HFF-Myc (cell line): Measurements from ENCODE around the gene MAST1.
"Not testable (repeated sequence)": the region's sequence is repeated elsewhere in the genome, so short reads cannot be mapped to it uniquely, and the experiment has no call there.

Experiments
- DNase-seq: peaks from one replicate; pipeline ENCODE4 v3.0.0-alpha.2; 2011; ENCODE audit warnings: low read depth; ENCODE audit errors: extremely low read depth
- H3K4me3 ChIP-seq: replicated peaks from 2 replicates; pipeline ENCODE4 v1.5.1; 2011; ENCODE audit warnings: low read depth, mild to moderate bottlenecking, control low read depth, low read length
- TF ChIP-seq, protein P1 (sequence below): IDR thresholded peaks from 2 replicates; pipeline ENCODE4 v1.5.1; 2012; ENCODE audit warnings: mild to moderate bottlenecking, low read depth, low read length, control low read depth; ENCODE audit errors: missing control alignments

The MAST1 gene

DNA sequence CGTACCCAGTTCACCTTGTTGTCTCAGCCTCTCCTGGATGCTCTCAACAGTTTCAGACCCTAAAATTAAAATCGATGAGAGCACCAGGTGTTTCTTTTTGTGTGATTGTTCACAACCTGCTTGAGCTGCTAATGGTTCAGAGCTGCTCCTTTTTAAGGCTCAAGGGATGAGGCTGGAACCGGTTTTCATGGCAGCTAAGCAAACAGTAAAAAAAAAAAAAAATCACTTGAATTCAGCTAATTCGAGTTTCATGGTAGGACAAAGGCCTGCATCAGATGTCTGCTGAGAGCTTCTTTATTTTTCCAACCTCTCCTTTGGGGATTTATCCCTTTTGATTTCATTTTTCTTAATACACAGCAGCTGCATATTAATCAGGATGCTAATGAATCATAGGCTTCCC is 74.3 kb downstream of the MAST1 start:
- TF ChIP-seq, protein P1, sequence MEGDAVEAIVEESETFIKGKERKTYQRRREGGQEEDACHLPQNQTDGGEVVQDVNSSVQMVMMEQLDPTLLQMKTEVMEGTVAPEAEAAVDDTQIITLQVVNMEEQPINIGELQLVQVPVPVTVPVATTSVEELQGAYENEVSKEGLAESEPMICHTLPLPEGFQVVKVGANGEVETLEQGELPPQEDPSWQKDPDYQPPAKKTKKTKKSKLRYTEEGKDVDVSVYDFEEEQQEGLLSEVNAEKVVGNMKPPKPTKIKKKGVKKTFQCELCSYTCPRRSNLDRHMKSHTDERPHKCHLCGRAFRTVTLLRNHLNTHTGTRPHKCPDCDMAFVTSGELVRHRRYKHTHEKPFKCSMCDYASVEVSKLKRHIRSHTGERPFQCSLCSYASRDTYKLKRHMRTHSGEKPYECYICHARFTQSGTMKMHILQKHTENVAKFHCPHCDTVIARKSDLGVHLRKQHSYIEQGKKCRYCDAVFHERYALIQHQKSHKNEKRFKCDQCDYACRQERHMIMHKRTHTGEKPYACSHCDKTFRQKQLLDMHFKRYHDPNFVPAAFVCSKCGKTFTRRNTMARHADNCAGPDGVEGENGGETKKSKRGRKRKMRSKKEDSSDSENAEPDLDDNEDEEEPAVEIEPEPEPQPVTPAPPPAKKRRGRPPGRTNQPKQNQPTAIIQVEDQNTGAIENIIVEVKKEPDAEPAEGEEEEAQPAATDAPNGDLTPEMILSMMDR, result no peak
- no peak overlapping the region for H3K4me3 ChIP-seq
- no peak for DNase-seq

DNA sequence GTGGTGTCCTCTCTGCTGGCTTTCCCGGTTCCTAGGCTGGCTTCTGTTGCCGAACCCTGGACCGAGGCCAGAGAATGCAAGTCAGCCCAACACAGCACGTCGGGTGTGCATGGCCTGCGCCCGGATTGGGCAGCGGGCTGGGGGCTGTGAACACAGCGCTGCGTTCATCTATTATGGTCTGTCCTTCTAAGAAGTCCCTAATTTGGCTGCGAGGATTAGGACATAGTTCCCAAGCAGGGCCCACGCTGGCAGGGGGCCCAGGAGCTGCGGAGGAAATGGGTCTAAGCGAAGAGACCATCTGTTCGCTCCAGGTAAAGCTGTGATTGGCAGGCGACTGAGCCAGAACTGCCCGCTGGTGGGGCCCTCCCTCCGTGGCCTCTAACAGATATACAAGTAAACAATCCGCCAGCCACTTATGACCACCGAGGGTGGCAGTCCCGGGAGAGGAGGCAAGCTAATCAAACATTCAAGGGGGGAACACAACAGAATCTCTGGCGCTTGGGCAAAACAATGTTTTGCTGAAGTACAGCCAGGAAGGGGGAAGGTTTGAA is 74.8 kb downstream of the MAST1 start:
- no peak for DNase-seq
- H3K4me3 ChIP-seq, result no peak overlapping the region
- TF ChIP-seq, protein P1, result no peak

DNA sequence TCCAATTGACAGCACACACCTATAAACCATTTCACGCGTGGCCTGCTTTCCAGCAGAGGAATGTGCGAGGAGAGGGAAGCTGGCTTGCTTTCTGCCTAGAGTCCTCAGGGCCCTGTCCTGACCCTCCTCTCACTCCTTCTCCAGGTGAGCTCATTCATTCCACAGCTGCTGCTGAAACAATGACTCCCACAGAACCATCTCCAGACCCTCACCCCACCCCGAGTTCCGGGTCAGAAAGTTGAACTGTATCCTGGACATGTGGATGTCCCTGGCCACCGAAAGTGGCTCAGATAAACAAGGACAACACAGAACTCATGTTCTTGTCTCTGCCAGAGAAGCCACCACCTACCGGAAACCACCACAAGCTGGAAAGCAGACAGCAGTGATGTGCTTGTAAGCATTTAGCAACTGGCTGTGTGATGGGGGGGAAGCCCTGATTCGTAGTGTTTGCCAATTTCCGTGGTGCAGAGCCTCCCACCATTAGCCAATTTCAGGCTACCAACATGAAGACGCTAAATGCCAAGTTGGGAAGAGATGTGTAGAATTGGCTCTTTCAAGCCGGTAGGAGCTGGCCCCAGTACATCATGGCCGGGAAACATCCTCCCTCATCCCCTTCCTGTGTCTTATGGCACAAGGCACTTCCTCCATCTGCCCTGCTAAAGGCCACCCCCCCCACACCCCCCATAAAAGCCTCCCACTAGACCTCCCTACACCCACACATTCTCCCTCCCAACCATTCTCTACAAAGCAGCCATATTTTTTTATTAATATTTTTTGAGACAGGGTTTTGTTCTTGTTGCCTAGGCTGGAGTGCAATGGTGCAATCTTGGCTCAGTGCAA is 75.8 kb downstream of the MAST1 start:
- TF ChIP-seq, protein P1, result no peak
- DNase-seq, result no peak
- no peak overlapping the region for H3K4me3 ChIP-seq

DNA sequence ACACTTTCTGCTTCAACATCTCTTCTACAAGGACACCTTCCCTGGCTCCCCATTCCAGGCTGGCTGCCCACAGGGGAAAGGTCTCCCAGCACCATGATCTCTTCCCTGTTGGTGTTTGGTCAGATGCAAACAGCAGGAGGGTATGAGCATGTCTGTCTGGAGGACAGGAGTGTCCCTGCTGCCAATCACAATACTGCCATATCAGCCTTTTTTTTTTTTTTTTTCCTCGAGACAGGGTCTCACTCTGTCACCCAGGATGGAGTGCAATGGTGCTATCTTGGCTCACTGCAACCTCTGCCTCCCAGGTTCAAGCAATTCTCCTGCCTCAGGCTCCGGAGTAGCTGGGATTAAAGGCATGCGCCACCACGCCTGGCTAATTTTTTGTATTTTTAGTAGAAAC is 77.5 kb downstream of the MAST1 start:
- not testable (repeated sequence) for H3K4me3 ChIP-seq, DNase-seq

DNA sequence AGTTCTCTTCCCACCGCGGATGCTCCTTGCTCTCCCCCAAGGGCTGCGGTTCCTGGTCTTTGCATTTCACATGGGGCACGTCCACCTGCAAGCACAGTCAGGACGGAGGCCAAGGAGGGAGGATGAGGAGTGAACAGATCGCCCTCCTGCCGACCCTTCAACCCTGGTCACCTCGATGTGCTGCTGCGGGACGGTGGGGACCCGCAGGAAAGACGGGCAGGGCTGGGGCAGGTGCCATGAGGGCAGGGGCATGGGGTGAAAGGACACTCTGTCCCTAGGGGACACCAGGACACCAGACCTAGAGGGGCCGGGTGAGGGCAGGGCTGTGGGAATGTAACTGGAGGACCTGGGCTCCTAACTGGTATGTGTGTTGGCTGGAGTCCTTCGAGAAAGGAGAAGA is 79.9 kb downstream of the MAST1 start:
- DNase-seq, result no peak
- TF ChIP-seq, protein P1, result no peak
- no peak overlapping the region for H3K4me3 ChIP-seq

DNA sequence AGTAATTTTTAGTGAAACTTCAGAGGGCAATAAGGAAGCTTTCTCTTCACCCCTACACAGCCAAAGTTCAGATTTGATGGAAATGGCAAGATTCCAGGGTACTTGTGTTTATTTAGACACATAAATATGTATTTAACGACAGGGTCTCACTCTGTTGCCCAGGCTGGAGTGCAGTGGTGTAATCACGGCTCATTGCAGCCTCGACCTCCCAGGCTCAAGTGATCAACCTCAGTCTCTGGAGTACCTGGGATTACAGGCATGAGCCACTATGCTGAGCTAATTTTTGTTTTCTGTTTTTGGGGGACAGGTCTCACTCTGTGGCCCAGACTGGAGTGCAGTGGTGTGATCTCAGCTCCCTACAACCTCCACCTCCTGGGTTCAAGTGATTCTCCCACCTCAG is 82.7 kb downstream of the MAST1 start:
- TF ChIP-seq, protein P1, result no peak
- DNase-seq, result no peak
- no peak overlapping the region for H3K4me3 ChIP-seq

DNA sequence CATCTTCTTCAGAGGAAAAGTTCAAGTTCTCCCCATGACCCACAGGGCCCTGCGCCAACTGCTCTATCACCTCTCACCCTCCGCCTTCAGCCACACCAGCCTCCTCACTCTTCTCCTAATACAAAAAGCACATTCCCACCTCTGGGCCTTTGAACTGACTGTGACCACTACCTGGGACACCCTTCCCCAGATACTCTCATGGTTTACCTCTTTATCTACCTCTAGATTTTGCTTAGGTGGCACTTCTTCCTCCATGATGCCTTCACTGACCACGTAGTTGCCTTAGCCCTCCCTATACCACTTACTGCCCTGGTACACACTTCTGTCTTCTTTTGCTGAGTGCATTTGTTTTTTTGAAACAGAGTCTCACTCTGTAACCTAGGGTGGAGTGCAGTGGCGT is 84.6 kb downstream of the MAST1 start:
- DNase-seq, result no peak
- TF ChIP-seq, protein P1, result no peak
- no peak overlapping the region for H3K4me3 ChIP-seq
